GM23338 (cell line): ENCODE measurements around the gene EYS. TPM values are rescaled to one million over a fixed set of nuclear protein-coding genes. Genes with fewer than 3 reads are reported as not detected.

Source experiments
- ATAC-seq: fragments of 200-7000 bp; cut with Tn5 transposase; 3 replicates; pipeline ENCODE4 v1.9.1; 2020
- DNase-seq: peaks from one replicate; pipeline ENCODE4 v3.0.0-alpha.2; 2015; ENCODE audit warnings: low spot score
- H2AFZ ChIP-seq: fragments of 200-600 bp; sonication (generic); 2 replicates; pipeline ENCODE4 v1.8.0; 2016; ENCODE audit warnings: antibody characterized with exemption, mild to moderate bottlenecking, moderate library complexity
- H3F3A ChIP-seq: fragments of 200-600 bp; sonication (generic); replicated peaks from 2 replicates; pipeline ENCODE4 v1.8.0; 2017; ENCODE audit warnings: antibody characterized with exemption, mixed run types, low read depth
- H3K27ac ChIP-seq: fragments of 200-600 bp; sonication (generic); 2 replicates; pipeline ENCODE4 v1.6.1; 2016; ENCODE audit warnings: low read depth
- H3K27me3 ChIP-seq: fragments of 200-600 bp; sonication (generic); 2 replicates; pipeline ENCODE4 v1.8.0; 2016; ENCODE audit warnings: mild to moderate bottlenecking, mixed run types, moderate library complexity; ENCODE audit not compliant: insufficient read depth
- H3K36me3 ChIP-seq: fragments of 200-600 bp; sonication (generic); 2 replicates; pipeline ENCODE4 v1.8.0; 2016; ENCODE audit warnings: mild to moderate bottlenecking; ENCODE audit not compliant: insufficient read depth
- H3K4me1 ChIP-seq: fragments of 200-600 bp; sonication (generic); 2 replicates; pipeline ENCODE4 v1.8.0; 2016; ENCODE audit warnings: mild to moderate bottlenecking, moderate library complexity; ENCODE audit not compliant: insufficient read depth
- H3K4me2 ChIP-seq: fragments of 200-600 bp; sonication (generic); 2 replicates; pipeline ENCODE4 v1.7.1; 2017; ENCODE audit warnings: mixed run types
- H3K4me3 ChIP-seq: fragments of 200-600 bp; sonication (generic); 2 replicates; pipeline ENCODE4 v1.6.1; 2016; ENCODE audit warnings: mixed run types
- H3K79me2 ChIP-seq: fragments of 200-600 bp; sonication (generic); replicated peaks from 2 replicates; pipeline ENCODE4 v1.8.0; 2017; ENCODE audit warnings: mild to moderate bottlenecking; ENCODE audit not compliant: insufficient read depth
- H3K9me2 ChIP-seq: fragments of 200-600 bp; sonication (generic); 2 replicates; pipeline ENCODE4 v1.8.0; 2017; ENCODE audit not compliant: insufficient read depth
- H4K20me1 ChIP-seq: fragments of 200-600 bp; sonication (generic); replicated peaks from 2 replicates; pipeline ENCODE4 v1.8.0; 2017; ENCODE audit warnings: mild to moderate bottlenecking; ENCODE audit not compliant: insufficient read depth
- H3K27ac Mint-ChIP-seq: 2 replicates; pipeline ENCODE4 v1.8.0; 2020; ENCODE audit warnings: inconsistent platforms, mild to moderate bottlenecking, moderate library complexity, mixed read lengths
- H3K27me3 Mint-ChIP-seq: 3 replicates; pipeline ENCODE4 v1.8.0; 2022; ENCODE audit warnings: low read depth, mild to moderate bottlenecking, moderate library complexity, mixed read lengths, inconsistent platforms; ENCODE audit not compliant: insufficient read depth, poor library complexity
- H3K36me3 Mint-ChIP-seq: 3 replicates; pipeline ENCODE4 v1.8.0; 2021; ENCODE audit warnings: low read depth, mild to moderate bottlenecking, inconsistent platforms, moderate library complexity, mixed read lengths
- H3K4me1 Mint-ChIP-seq: 3 replicates; pipeline ENCODE4 v1.8.0; 2020; ENCODE audit warnings: mild to moderate bottlenecking, inconsistent platforms, mixed read lengths
- H3K4me3 Mint-ChIP-seq: 3 replicates; pipeline ENCODE4 v1.8.0; 2021; ENCODE audit warnings: moderate library complexity, mild to moderate bottlenecking, inconsistent platforms, mixed read lengths
- H3K9me3 Mint-ChIP-seq: 3 replicates; pipeline ENCODE4 v1.8.0; 2020; ENCODE audit warnings: moderate library complexity, mild to moderate bottlenecking, inconsistent platforms, mixed read lengths
- CREB1 ChIP-seq: fragments of 250-450 bp; sonication (Bioruptor Pico); IDR thresholded peaks from 2 replicates; pipeline ENCODE4 v1.5.0; 2020; ENCODE audit warnings: low read depth, mild to moderate bottlenecking, moderate library complexity
- EZH2 ChIP-seq: fragments of 200-600 bp; sonication (generic); IDR thresholded peaks from one replicate; pipeline ENCODE4 v1.8.0; 2017; ENCODE audit warnings: antibody characterized with exemption, mild to moderate bottlenecking, low read depth; ENCODE audit not compliant: unreplicated experiment
- EZH2phosphoT487 ChIP-seq: fragments of 200-600 bp; sonication (generic); IDR thresholded peaks from one replicate; pipeline ENCODE4 v1.8.1; 2018; ENCODE audit warnings: antibody characterized with exemption; ENCODE audit not compliant: unreplicated experiment
- JUNB ChIP-seq: IDR thresholded peaks from one replicate; pipeline ENCODE4 v1.6.1; 2016; ENCODE audit warnings: antibody characterized with exemption; ENCODE audit not compliant: unreplicated experiment
- NANOG ChIP-seq: IDR thresholded peaks from 2 replicates; pipeline ENCODE4 v1.6.1; 2016; ENCODE audit warnings: antibody characterized with exemption, borderline replicate concordance
- POLR2AphosphoS5 ChIP-seq: IDR thresholded peaks from 2 replicates; pipeline ENCODE4 v1.6.1; 2016; ENCODE audit warnings: antibody characterized with exemption, low read depth
- STAT1 ChIP-seq: IDR thresholded peaks from one replicate; pipeline ENCODE4 v1.6.1; 2016; ENCODE audit warnings: antibody characterized with exemption; ENCODE audit not compliant: unreplicated experiment
- ZNF114 ChIP-seq: fragments of 250-450 bp; sonication (Bioruptor Pico); IDR thresholded peaks from 2 replicates; pipeline ENCODE4 v1.5.0; 2020; ENCODE audit warnings: mild to moderate bottlenecking, moderate library complexity
- ZNF331 ChIP-seq: fragments of 250-450 bp; sonication (Bioruptor Pico); IDR thresholded peaks from 2 replicates; pipeline ENCODE4 v1.5.0; 2020; ENCODE audit warnings: low read depth, mild to moderate bottlenecking, moderate library complexity
- polyA plus RNA-seq: library from polyadenylated mRNA; unstranded; fragments of >200 nt; fragmentation: Nextera tagmentation; extraction: Ambion mirVana; gene quantifications from 2 replicates; pipeline ENCODE4 v1.2.1, GENCODE V29; 2016
- total RNA-seq: library from RNA; depleted of rRNA; stranded (reverse); fragments of >200 nt; shearing (Covaris generic); gene quantifications from 2 replicates; pipeline ENCODE4 v1.2.3, GENCODE V29; 2014
- TF ChIP-seq, protein P1 (sequence below): IDR thresholded peaks from one replicate; pipeline ENCODE4 v1.6.1; 2018; ENCODE audit warnings: antibody characterized with exemption; ENCODE audit not compliant: unreplicated experiment
- TF ChIP-seq, protein P2 (sequence below): IDR thresholded peaks from 2 replicates; pipeline ENCODE4 v1.6.1; 2016; ENCODE audit warnings: antibody characterized with exemption
- TF ChIP-seq, protein P3 (sequence below): fragments of 250-450 bp; sonication (Bioruptor Pico); IDR thresholded peaks from 2 replicates; pipeline ENCODE4 v1.5.0; 2020; ENCODE audit warnings: mild to moderate bottlenecking, moderate library complexity
- TF ChIP-seq, protein P4 (sequence below), 2 experiments: fragments of 200-600 bp in 1 of 2; sonication (generic) in 1 of 2; conservative IDR thresholded peaks; 2 replicates each; pipeline versions ENCODE4 v1.5.1 to v1.6.1; 2016 to 2017; ENCODE audit warnings: antibody characterized with exemption in 2 of 2, low read depth in 2 of 2, mild to moderate bottlenecking in 2 of 2, moderate library complexity in 1 of 2

Gene EYS
- total and polyA plus RNA-seq, 2 experiments from 2014 or later: 0.38 to 0.52 TPM

DNA sequence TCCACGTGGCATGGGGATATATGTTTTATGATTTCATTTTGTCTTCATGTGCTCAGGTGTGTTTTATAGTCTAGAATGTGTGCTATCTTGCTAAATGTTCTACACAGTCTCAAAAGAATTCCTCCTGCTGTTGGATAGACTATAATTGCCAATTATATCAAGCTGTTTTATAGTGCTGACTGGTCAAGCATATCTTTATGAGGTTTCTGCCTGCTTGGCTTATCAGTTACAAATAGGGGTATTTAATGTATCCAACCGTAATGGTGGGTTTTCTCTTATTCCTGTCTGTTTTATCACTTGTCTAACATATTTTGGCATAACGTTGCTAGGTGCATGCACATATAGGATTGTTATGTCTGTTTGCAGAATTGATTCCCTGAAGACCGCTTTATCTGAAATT, 201.3 kb downstream of the EYS start:
- Histone ChIP-seq H3K79me2 (no peaks in the 10 kb centered on the region), H3K4me1 (no peaks in the 10 kb centered on the region), H3K9me2 (no peaks in the 10 kb centered on the region), H3K27me3 (no peaks in the 10 kb centered on the region), H2AFZ (no peak overlapping the region), H3K4me3 (no peak overlapping the region), H3K36me3 (no peaks in the 10 kb centered on the region), H3K4me2 (no peak overlapping the region), H3F3A (no peaks in the 10 kb centered on the region), H4K20me1 (no peaks in the 10 kb centered on the region), H3K27ac (no peak overlapping the region)
- peaks cover 3% of the 10 kb centered on the region; the same call in 1 of the 3 replicates for H3K36me3 Mint-ChIP-seq
- DNase-seq (no peak), ATAC-seq (no peak)
- no peaks in the 10 kb centered on the region for H3K4me1 Mint-ChIP-seq
- H3K4me3 Mint-ChIP-seq: no peak overlapping the region
- H3K9me3 Mint-ChIP-seq: peaks cover 12% of the 10 kb centered on the region; the same call in 2 of the 3 replicates
- H3K27ac Mint-ChIP-seq: no peak overlapping the region
- H3K27me3 Mint-ChIP-seq: no peaks in the 10 kb centered on the region
- TF ChIP-seq CREB1 (CRISPR knock-in tag): no peak
- TF ChIP-seq, protein P1, sequence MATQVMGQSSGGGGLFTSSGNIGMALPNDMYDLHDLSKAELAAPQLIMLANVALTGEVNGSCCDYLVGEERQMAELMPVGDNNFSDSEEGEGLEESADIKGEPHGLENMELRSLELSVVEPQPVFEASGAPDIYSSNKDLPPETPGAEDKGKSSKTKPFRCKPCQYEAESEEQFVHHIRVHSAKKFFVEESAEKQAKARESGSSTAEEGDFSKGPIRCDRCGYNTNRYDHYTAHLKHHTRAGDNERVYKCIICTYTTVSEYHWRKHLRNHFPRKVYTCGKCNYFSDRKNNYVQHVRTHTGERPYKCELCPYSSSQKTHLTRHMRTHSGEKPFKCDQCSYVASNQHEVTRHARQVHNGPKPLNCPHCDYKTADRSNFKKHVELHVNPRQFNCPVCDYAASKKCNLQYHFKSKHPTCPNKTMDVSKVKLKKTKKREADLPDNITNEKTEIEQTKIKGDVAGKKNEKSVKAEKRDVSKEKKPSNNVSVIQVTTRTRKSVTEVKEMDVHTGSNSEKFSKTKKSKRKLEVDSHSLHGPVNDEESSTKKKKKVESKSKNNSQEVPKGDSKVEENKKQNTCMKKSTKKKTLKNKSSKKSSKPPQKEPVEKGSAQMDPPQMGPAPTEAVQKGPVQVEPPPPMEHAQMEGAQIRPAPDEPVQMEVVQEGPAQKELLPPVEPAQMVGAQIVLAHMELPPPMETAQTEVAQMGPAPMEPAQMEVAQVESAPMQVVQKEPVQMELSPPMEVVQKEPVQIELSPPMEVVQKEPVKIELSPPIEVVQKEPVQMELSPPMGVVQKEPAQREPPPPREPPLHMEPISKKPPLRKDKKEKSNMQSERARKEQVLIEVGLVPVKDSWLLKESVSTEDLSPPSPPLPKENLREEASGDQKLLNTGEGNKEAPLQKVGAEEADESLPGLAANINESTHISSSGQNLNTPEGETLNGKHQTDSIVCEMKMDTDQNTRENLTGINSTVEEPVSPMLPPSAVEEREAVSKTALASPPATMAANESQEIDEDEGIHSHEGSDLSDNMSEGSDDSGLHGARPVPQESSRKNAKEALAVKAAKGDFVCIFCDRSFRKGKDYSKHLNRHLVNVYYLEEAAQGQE: no peak
- TF ChIP-seq, protein P2, sequence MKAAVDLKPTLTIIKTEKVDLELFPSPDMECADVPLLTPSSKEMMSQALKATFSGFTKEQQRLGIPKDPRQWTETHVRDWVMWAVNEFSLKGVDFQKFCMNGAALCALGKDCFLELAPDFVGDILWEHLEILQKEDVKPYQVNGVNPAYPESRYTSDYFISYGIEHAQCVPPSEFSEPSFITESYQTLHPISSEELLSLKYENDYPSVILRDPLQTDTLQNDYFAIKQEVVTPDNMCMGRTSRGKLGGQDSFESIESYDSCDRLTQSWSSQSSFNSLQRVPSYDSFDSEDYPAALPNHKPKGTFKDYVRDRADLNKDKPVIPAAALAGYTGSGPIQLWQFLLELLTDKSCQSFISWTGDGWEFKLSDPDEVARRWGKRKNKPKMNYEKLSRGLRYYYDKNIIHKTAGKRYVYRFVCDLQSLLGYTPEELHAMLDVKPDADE: no peak
- TF ChIP-seq STAT1: no peak
- TF ChIP-seq EZH2phosphoT487: no peak
- no peak for TF ChIP-seq JUNB
- TF ChIP-seq EZH2: no peak
- TF ChIP-seq, protein P3, sequence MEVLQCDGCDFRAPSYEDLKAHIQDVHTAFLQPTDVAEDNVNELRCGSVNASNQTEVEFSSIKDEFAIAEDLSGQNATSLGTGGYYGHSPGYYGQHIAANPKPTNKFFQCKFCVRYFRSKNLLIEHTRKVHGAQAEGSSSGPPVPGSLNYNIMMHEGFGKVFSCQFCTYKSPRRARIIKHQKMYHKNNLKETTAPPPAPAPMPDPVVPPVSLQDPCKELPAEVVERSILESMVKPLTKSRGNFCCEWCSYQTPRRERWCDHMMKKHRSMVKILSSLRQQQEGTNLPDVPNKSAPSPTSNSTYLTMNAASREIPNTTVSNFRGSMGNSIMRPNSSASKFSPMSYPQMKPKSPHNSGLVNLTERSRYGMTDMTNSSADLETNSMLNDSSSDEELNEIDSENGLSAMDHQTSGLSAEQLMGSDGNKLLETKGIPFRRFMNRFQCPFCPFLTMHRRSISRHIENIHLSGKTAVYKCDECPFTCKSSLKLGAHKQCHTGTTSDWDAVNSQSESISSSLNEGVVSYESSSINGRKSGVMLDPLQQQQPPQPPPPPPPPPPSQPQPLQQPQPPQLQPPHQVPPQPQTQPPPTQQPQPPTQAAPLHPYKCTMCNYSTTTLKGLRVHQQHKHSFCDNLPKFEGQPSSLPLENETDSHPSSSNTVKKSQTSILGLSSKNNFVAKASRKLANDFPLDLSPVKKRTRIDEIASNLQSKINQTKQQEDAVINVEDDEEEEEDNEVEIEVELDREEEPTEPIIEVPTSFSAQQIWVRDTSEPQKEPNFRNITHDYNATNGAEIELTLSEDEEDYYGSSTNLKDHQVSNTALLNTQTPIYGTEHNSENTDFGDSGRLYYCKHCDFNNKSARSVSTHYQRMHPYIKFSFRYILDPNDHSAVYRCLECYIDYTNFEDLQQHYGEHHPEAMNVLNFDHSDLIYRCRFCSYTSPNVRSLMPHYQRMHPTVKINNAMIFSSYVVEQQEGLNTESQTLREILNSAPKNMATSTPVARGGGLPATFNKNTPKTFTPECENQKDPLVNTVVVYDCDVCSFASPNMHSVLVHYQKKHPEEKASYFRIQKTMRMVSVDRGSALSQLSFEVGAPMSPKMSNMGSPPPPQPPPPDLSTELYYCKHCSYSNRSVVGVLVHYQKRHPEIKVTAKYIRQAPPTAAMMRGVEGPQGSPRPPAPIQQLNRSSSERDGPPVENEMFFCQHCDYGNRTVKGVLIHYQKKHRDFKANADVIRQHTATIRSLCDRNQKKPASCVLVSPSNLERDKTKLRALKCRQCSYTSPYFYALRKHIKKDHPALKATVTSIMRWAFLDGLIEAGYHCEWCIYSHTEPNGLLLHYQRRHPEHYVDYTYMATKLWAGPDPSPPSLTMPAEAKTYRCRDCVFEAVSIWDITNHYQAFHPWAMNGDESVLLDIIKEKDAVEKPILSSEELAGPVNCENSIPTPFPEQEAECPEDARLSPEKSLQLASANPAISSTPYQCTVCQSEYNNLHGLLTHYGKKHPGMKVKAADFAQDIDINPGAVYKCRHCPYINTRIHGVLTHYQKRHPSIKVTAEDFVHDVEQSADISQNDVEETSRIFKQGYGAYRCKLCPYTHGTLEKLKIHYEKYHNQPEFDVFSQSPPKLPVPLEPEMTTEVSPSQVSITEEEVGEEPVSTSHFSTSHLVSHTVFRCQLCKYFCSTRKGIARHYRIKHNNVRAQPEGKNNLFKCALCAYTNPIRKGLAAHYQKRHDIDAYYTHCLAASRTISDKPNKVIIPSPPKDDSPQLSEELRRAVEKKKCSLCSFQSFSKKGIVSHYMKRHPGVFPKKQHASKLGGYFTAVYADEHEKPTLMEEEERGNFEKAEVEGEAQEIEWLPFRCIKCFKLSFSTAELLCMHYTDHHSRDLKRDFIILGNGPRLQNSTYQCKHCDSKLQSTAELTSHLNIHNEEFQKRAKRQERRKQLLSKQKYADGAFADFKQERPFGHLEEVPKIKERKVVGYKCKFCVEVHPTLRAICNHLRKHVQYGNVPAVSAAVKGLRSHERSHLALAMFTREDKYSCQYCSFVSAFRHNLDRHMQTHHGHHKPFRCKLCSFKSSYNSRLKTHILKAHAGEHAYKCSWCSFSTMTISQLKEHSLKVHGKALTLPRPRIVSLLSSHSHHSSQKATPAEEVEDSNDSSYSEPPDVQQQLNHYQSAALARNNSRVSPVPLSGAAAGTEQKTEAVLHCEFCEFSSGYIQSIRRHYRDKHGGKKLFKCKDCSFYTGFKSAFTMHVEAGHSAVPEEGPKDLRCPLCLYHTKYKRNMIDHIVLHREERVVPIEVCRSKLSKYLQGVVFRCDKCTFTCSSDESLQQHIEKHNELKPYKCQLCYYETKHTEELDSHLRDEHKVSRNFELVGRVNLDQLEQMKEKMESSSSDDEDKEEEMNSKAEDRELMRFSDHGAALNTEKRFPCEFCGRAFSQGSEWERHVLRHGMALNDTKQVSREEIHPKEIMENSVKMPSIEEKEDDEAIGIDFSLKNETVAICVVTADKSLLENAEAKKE (CRISPR knock-in tag): no peak
- TF ChIP-seq ZNF331 (CRISPR knock-in tag): no peak
- TF ChIP-seq, protein P4, sequence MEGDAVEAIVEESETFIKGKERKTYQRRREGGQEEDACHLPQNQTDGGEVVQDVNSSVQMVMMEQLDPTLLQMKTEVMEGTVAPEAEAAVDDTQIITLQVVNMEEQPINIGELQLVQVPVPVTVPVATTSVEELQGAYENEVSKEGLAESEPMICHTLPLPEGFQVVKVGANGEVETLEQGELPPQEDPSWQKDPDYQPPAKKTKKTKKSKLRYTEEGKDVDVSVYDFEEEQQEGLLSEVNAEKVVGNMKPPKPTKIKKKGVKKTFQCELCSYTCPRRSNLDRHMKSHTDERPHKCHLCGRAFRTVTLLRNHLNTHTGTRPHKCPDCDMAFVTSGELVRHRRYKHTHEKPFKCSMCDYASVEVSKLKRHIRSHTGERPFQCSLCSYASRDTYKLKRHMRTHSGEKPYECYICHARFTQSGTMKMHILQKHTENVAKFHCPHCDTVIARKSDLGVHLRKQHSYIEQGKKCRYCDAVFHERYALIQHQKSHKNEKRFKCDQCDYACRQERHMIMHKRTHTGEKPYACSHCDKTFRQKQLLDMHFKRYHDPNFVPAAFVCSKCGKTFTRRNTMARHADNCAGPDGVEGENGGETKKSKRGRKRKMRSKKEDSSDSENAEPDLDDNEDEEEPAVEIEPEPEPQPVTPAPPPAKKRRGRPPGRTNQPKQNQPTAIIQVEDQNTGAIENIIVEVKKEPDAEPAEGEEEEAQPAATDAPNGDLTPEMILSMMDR (conservative IDR thresholded peaks at IDR 0.05; ENCODE audit: low read depth in 2 of 2): no peak
- TF ChIP-seq ZNF114 (CRISPR knock-in tag): no peak
- TF ChIP-seq NANOG: no peak
- TF ChIP-seq POLR2AphosphoS5: no peak
